HL-60 (cell line): ENCODE data around the gene WSCD1.

Experiments used
- CTCF ChIP-seq: IDR thresholded peaks from one replicate; pipeline ENCODE4 v1.5.1; 2011; ENCODE audit warnings: low read length, control low read depth, inconsistent platforms; ENCODE audit not compliant: insufficient read depth
- GABPA ChIP-seq: IDR thresholded peaks from 2 replicates; pipeline ENCODE4 v1.6.1; 2012; ENCODE audit warnings: low read depth
- POLR2AphosphoS5 ChIP-seq: IDR thresholded peaks from 2 replicates; pipeline ENCODE4 v1.6.1; 2012; ENCODE audit warnings: low read depth
- REST ChIP-seq: IDR thresholded peaks from 2 replicates; pipeline ENCODE4 v1.6.1; 2012; ENCODE audit warnings: low read depth; ENCODE audit not compliant: insufficient replicate concordance

- TF ChIP-seq CTCF = no peak
- no peak for TF ChIP-seq REST
- no peak for TF ChIP-seq POLR2AphosphoS5
- no peak for TF ChIP-seq GABPA
Observed at GRCh38 chr17:6124856-6125255, 54.7 kb downstream of the WSCD1 start.
